WTC11 (cell line): ENCODE measurements around the gene UCN3. TPM values are rescaled to one million over a fixed set of nuclear protein-coding genes. Genes with fewer than 3 reads are reported as not detected.
"Not testable (repeated sequence)": the region's sequence is repeated elsewhere in the genome, so short reads cannot be mapped to it uniquely, and the experiment has no call there.

Source experiments
- ATAC-seq: fragments of 200-7000 bp; cut with Tn5 transposase; 2 replicates; pipeline ENCODE4 v1.10.0; 2021; ENCODE audit warnings: mild to moderate bottlenecking, moderate library complexity
- CTCF ChIA-PET: fragments of 300-600 bp; sonication (Branson Sonifier 250); formaldehyde crosslinking; loops from one replicate; lab custom pipeline; 2021; ENCODE audit warnings: antibody characterized with exemption; lab: Charles Lee
- POLR2A ChIA-PET: fragments of 350-600 bp; sonication (Branson Sonifier 250); formaldehyde crosslinking; loops from one replicate; lab custom pipeline; 2021; ENCODE audit warnings: antibody characterized with exemption; lab: Charles Lee
- DNase-seq: peaks from one replicate; pipeline ENCODE4 v3.0.0; 2021; ENCODE audit warnings: low spot score
- H3K27ac Mint-ChIP-seq: 2 replicates; pipeline ENCODE4 v1.8.0; 2021; ENCODE audit warnings: mixed read lengths
- H3K27me3 Mint-ChIP-seq: 2 replicates; pipeline ENCODE4 v1.8.0; 2021; ENCODE audit warnings: low read depth, mild to moderate bottlenecking, moderate library complexity, mixed read lengths
- H3K36me3 Mint-ChIP-seq: 2 replicates; pipeline ENCODE4 v1.8.0; 2021; ENCODE audit warnings: mixed read lengths
- H3K4me1 Mint-ChIP-seq: 2 replicates; pipeline ENCODE4 v1.8.0; 2022; ENCODE audit warnings: mixed read lengths
- H3K4me3 Mint-ChIP-seq: 2 replicates; pipeline ENCODE4 v1.8.0; 2021; ENCODE audit warnings: mild to moderate bottlenecking, moderate library complexity, mixed read lengths
- H3K9me3 Mint-ChIP-seq: 2 replicates; pipeline ENCODE4 v1.8.0; 2021; ENCODE audit warnings: mixed read lengths
- ATF1 ChIP-seq: sonication (generic); formaldehyde crosslinking; IDR thresholded peaks from 2 replicates; pipeline ENCODE4 v1.8.1; 2023; ENCODE audit warnings: mild to moderate bottlenecking, moderate library complexity, missing genetic modification reagents
- CREB1 ChIP-seq: sonication (generic); formaldehyde crosslinking; IDR thresholded peaks from 2 replicates; pipeline ENCODE4 v1.8.0; 2023; ENCODE audit warnings: mild to moderate bottlenecking, missing genetic modification reagents
- CTCF ChIP-seq: fragments of 200-600 bp; IDR thresholded peaks from 2 replicates; pipeline ENCODE4 v1.8.0; 2022; ENCODE audit warnings: antibody characterized with exemption
- ELF4 ChIP-seq: sonication (generic); formaldehyde crosslinking; IDR thresholded peaks from 2 replicates; pipeline ENCODE4 v1.8.1; 2022; ENCODE audit warnings: low read depth, mild to moderate bottlenecking, moderate library complexity, missing genetic modification reagents
- FOXJ3 ChIP-seq: sonication (generic); formaldehyde crosslinking; IDR thresholded peaks from 2 replicates; pipeline ENCODE4 v1.9.0; 2021; ENCODE audit warnings: missing genetic modification reagents, mild to moderate bottlenecking, borderline replicate concordance
- IRF2 ChIP-seq: sonication (generic); formaldehyde crosslinking; IDR thresholded peaks from 2 replicates; pipeline ENCODE4 v1.8.0; 2022; ENCODE audit warnings: low read depth, missing genetic modification reagents, borderline replicate concordance
- JAZF1 ChIP-seq: fragments of 250-450 bp; sonication (Bioruptor Pico); IDR thresholded peaks from 2 replicates; pipeline ENCODE4 v1.9.0; 2021; ENCODE audit warnings: moderate library complexity, mild to moderate bottlenecking, inconsistent platforms
- MXD4 ChIP-seq: fragments of 250-450 bp; sonication (Bioruptor Pico); IDR thresholded peaks from 2 replicates; pipeline ENCODE4 v1.8.0; 2021; ENCODE audit warnings: mild to moderate bottlenecking, moderate library complexity, borderline replicate concordance
- NR1H2 ChIP-seq: sonication (generic); formaldehyde crosslinking; IDR thresholded peaks from 2 replicates; pipeline ENCODE4 v1.9.0; 2021; ENCODE audit warnings: mild to moderate bottlenecking, moderate library complexity, missing genetic modification reagents
- OVOL2 ChIP-seq: fragments of 250-450 bp; sonication (Bioruptor Pico); IDR thresholded peaks from 2 replicates; pipeline ENCODE4 v1.9.0; 2021; ENCODE audit warnings: mild to moderate bottlenecking, borderline replicate concordance
- PRDM15 ChIP-seq: sonication (generic); formaldehyde crosslinking; IDR thresholded peaks from 2 replicates; pipeline ENCODE4 v1.8.0; 2022; ENCODE audit warnings: missing genetic modification reagents
- RORB ChIP-seq: fragments of 250-450 bp; sonication (Bioruptor Pico); IDR thresholded peaks from 2 replicates; pipeline ENCODE4 v1.9.0; 2021; ENCODE audit warnings: mild to moderate bottlenecking
- SP1 ChIP-seq: sonication (generic); formaldehyde crosslinking; conservative IDR thresholded peaks from 2 replicates; pipeline ENCODE4 v1.8.1; 2022; ENCODE audit warnings: missing genetic modification reagents
- ZNF396 ChIP-seq: fragments of 250-450 bp; sonication (Bioruptor Pico); IDR thresholded peaks from 2 replicates; pipeline ENCODE4 v1.8.0; 2021; ENCODE audit warnings: mild to moderate bottlenecking, moderate library complexity, borderline replicate concordance
- ZNF416 ChIP-seq: fragments of 250-450 bp; sonication (Bioruptor Pico); IDR thresholded peaks from 2 replicates; pipeline ENCODE4 v1.9.0; 2021; ENCODE audit warnings: mild to moderate bottlenecking, inconsistent platforms
- ZNF423 ChIP-seq: fragments of 250-450 bp; sonication (Bioruptor Pico); IDR thresholded peaks from 2 replicates; pipeline ENCODE4 v2.1.2; 2022; ENCODE audit warnings: mild to moderate bottlenecking, moderate library complexity
- ZNF425 ChIP-seq: fragments of 250-450 bp; sonication (Bioruptor Pico); conservative IDR thresholded peaks from 2 replicates; pipeline ENCODE4 v1.9.0; 2021; ENCODE audit warnings: mild to moderate bottlenecking
- ZNF512 ChIP-seq: sonication (generic); formaldehyde crosslinking; IDR thresholded peaks from 2 replicates; pipeline ENCODE4 v1.8.1; 2022; ENCODE audit warnings: missing genetic modification reagents, borderline replicate concordance
- total RNA-seq: library from RNA; stranded (reverse); gene quantifications from 3 replicates; pipeline ENCODE4 v1.2.3, GENCODE V29; 2021
- TF ChIP-seq, protein P1 (sequence below): sonication (generic); formaldehyde crosslinking; IDR thresholded peaks from 2 replicates; pipeline ENCODE4 v1.8.0; 2023; ENCODE audit warnings: missing genetic modification reagents, mild to moderate bottlenecking, borderline replicate concordance

UCN3 gene
- total RNA-seq, 1 experiment from 2014 or later = not detected

DNA sequence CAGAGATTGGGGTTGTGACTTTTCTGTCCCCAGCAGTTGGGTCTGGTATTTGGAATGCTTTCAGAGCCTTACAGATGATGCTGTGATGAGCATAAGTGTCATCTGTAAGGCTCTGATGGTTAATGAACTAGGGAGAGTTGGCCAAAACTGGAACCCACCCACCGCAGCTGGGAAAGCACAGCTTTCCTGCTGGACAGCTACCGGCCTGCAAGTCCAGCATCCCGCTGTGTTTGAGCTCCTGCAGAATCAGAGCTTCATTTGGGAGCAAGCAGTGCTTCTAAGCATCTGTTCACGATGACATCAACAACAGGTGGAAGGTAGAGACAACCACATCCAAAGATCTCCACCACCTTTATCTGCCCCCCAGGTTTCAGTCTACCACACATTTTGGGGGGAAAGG is 11.7 kb downstream of the UCN3 start:
- H3K4me3 Mint-ChIP-seq = no peak overlapping the region
- H3K27ac Mint-ChIP-seq = no peak overlapping the region
- peaks cover 26% of the 10 kb centered on the region for H3K9me3 Mint-ChIP-seq
- POLR2A ChIA-PET = no interaction called here
- ATAC-seq = no peak
- peaks cover 7% of the 10 kb centered on the region for H3K36me3 Mint-ChIP-seq
- CTCF ChIA-PET = interaction anchor here (1.0 to 1.2 kb wide), 2 partner anchors 527 to 561 kb away, joined by 4 read pairs; no protein-coding TSS in a partner anchor
- no peak for TF ChIP-seq ELF4 (CRISPR knock-in tag)
- TF ChIP-seq ZNF396 (CRISPR knock-in tag) = no peak
- no peak for TF ChIP-seq JAZF1 (CRISPR knock-in tag)
- no peak for TF ChIP-seq ATF1 (CRISPR knock-in tag)
- TF ChIP-seq PRDM15 (CRISPR knock-in tag) = no peak
- TF ChIP-seq SP1 (CRISPR knock-in tag) = no peak
- no peak for TF ChIP-seq OVOL2 (CRISPR knock-in tag)
- TF ChIP-seq ZNF512 (CRISPR knock-in tag) = no peak
- TF ChIP-seq RORB = no peak
- no peak for TF ChIP-seq CREB1
- no peak for TF ChIP-seq CTCF
- no peak for TF ChIP-seq ZNF423
- TF ChIP-seq NR1H2 = no peak
- no peak for TF ChIP-seq MXD4 (CRISPR knock-in tag)
- TF ChIP-seq FOXJ3 (CRISPR knock-in tag) = no peak
- TF ChIP-seq, protein P1, sequence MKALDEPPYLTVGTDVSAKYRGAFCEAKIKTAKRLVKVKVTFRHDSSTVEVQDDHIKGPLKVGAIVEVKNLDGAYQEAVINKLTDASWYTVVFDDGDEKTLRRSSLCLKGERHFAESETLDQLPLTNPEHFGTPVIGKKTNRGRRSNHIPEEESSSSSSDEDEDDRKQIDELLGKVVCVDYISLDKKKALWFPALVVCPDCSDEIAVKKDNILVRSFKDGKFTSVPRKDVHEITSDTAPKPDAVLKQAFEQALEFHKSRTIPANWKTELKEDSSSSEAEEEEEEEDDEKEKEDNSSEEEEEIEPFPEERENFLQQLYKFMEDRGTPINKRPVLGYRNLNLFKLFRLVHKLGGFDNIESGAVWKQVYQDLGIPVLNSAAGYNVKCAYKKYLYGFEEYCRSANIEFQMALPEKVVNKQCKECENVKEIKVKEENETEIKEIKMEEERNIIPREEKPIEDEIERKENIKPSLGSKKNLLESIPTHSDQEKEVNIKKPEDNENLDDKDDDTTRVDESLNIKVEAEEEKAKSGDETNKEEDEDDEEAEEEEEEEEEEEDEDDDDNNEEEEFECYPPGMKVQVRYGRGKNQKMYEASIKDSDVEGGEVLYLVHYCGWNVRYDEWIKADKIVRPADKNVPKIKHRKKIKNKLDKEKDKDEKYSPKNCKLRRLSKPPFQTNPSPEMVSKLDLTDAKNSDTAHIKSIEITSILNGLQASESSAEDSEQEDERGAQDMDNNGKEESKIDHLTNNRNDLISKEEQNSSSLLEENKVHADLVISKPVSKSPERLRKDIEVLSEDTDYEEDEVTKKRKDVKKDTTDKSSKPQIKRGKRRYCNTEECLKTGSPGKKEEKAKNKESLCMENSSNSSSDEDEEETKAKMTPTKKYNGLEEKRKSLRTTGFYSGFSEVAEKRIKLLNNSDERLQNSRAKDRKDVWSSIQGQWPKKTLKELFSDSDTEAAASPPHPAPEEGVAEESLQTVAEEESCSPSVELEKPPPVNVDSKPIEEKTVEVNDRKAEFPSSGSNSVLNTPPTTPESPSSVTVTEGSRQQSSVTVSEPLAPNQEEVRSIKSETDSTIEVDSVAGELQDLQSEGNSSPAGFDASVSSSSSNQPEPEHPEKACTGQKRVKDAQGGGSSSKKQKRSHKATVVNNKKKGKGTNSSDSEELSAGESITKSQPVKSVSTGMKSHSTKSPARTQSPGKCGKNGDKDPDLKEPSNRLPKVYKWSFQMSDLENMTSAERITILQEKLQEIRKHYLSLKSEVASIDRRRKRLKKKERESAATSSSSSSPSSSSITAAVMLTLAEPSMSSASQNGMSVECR = no peak
- no peak for TF ChIP-seq ZNF425 (CRISPR knock-in tag)
- TF ChIP-seq ZNF416 (CRISPR knock-in tag) = no peak
- no peak for TF ChIP-seq IRF2
- peaks cover 4% of the 10 kb centered on the region; the same call in 1 of the 2 replicates for H3K4me1 Mint-ChIP-seq
- no peaks in the 10 kb centered on the region for H3K27me3 Mint-ChIP-seq
- DNase-seq = no peak

GRCh38 chr10:5379202-5379601 is 14.4 kb downstream of the UCN3 start:
- H3K27me3 Mint-ChIP-seq, CTCF ChIA-PET, H3K4me1 Mint-ChIP-seq, H3K4me3 Mint-ChIP-seq, H3K36me3 Mint-ChIP-seq, ATAC-seq, POLR2A ChIA-PET, DNase-seq, H3K27ac Mint-ChIP-seq: not testable (repeated sequence)
- H3K9me3 Mint-ChIP-seq = peaks cover 14% of the 10 kb centered on the region

DNA sequence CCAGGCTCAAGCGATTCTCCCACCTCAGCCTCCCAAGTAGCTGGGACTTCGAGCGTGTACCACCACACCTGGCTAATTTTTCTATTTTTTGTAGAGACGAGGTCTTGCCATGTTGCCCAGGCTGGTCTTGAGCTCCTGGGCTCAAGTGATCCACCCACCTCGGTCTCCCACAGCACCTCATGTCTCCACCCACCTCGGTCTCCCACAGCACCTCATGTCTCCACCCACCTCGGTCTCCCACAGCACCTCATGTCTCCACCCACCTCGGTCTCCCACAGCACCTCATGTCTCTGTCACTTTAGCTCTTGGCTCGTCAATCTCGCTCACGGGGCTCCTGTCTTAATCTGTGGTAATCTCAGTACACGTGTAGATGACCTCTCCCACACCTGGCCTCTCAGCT is 15.6 kb downstream of the UCN3 start:
- H3K36me3 Mint-ChIP-seq, DNase-seq, ATAC-seq, H3K27me3 Mint-ChIP-seq, H3K4me1 Mint-ChIP-seq, H3K4me3 Mint-ChIP-seq, POLR2A ChIA-PET, H3K27ac Mint-ChIP-seq: not testable (repeated sequence)
- peaks cover 15% of the 10 kb centered on the region for H3K9me3 Mint-ChIP-seq
- CTCF ChIA-PET = interaction anchor here (0.9 kb wide), 1 partner anchor 566 kb away, joined by 5 read pairs; no protein-coding TSS in a partner anchor
